ENCODE data around the gene SEMA4A. TPM values are rescaled to one million over a fixed set of nuclear protein-coding genes. Genes with fewer than 3 reads are reported as not detected.
A peak's percentile ranks its signal among the peaks of the same experiment; 100 is the strongest.

The SEMA4A gene
- total and polyA plus RNA-seq, 2 of the 8 experiments (the other 6 are each of a cell fraction or from before 2014, with no cell fraction given) = 7.3 to 10.6 TPM

DNA sequence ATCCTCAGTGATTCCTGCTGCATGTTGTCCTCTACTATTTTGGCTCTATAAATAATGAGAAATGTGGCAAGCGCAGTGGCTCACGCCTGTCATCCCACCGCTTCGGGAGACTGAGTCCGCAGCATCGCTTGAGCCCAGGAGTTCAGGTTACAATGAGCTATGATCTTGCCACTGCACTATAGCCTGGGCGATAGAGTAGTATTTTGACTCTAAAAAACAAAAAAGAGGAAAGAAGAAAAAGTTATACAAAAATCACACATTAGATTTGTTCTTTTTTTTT lies 39.8 kb downstream of the SEMA4A start:
- ChIA-PET CTCF (ENCODE audit: partially characterized antibody) (interaction anchor here (1.1 to 5.1 kb wide), 8 partner anchors 18 to 96 kb away, joined by 3 to 27 read pairs (median 7); partner anchors contain the start of gene PMF1), POLR2A (ENCODE audit: partially characterized antibody) (interaction anchor here (0.8 to 4.1 kb wide), 16 partner anchors 9 to 249 kb away, joined by 3 to 27 read pairs (median 4); partner anchors contain the start of gene PMF1)

More for the DNA sequence above, 39.8 kb downstream of the SEMA4A start:
- Histone ChIP-seq H4K20me1 (replicated peaks in 1 of 2; ENCODE audit: control insufficient read depth in 1 of 2, insufficient read depth in 2 of 2, low read length in 2 of 2) (peaks cover 0 to 7% of the 10 kb centered on the region in 2 experiments), H3K4me3 (ENCODE audit: extremely low read depth in 1 of 4, insufficient read depth in 2 of 4, low read depth in 3 of 4, low read length in 4 of 4) (peak overlapping the region in 2 of 4 experiments; percentile 17 to 96; a peak in 4 of 8 replicates), H3K18ac (ENCODE audit: extremely low read depth, low read length) (no peak overlapping the region), H3K56ac (replicated peaks; ENCODE audit: insufficient read length, low read depth, low read length) (no peak overlapping the region), H3K4me2 (ENCODE audit: insufficient read depth in 1 of 2, low read depth in 2 of 2, low read length in 2 of 2) (peak overlapping the region; percentile 55 to 77), H4K8ac (ENCODE audit: extremely low read depth, insufficient read depth, low read length) (no peak overlapping the region), H3K4me1 (replicated peaks in 1 of 4; ENCODE audit: control insufficient read depth in 3 of 4, insufficient read depth in 4 of 4, low read length in 3 of 4) (peaks cover 2 to 16% (median 4%) of the 10 kb centered on the region in 4 experiments; a peak in 5 of 7 replicates), H2BK20ac (ENCODE audit: low read length) (no peak overlapping the region), H2AK5ac (ENCODE audit: low read depth, low read length) (peak overlapping the region; percentile 11; the same call in 1 of the 2 replicates), H2BK15ac (ENCODE audit: low read length) (no peak overlapping the region), H4K5ac (ENCODE audit: insufficient read length, low read depth, low read length) (peak overlapping the region; percentile 81), H3K79me1 (ENCODE audit: low read depth, low read length) (peaks cover 17% of the 10 kb centered on the region), H2BK5ac (ENCODE audit: low read depth, low read length) (peak overlapping the region; percentile 90), H2AFZ (ENCODE audit: low read length) (no peak overlapping the region), H3K23me2 (ENCODE audit: low read depth, low read length) (peaks cover 6% of the 10 kb centered on the region; the same call in 1 of the 2 replicates), H3K27ac (ENCODE audit: low read depth, low read length) (peak overlapping the region; percentile 73; the same call in 1 of the 2 replicates), H3K23ac (ENCODE audit: insufficient read length) (no peak overlapping the region), H3K27me3 (replicated peaks in 1 of 4; ENCODE audit: control insufficient read depth in 3 of 4, extremely low read depth in 1 of 4, insufficient read depth in 3 of 4, low read length in 3 of 4) (no peaks in the 10 kb centered on the region), H3K9ac (replicated peaks in 1 of 4; ENCODE audit: extremely low read depth in 1 of 4, low read depth in 3 of 4, low read length in 3 of 4) (0 out of 7 replicates have a peak overlapping the region, but pooled peaks of 1 of the 4 experiments have one; percentile 0), H3K4ac (replicated peaks; ENCODE audit: insufficient read length, low read depth, low read length) (peak overlapping the region; percentile 36), H4K91ac (replicated peaks; ENCODE audit: insufficient read length, low read length) (peak overlapping the region; percentile 75), H3K9me3 (ENCODE audit: insufficient read depth in 2 of 2, low read depth in 1 of 2, low read length in 1 of 2) (peaks cover 8 to 11% of the 10 kb centered on the region in 2 experiments), H3K79me2 (ENCODE audit: control insufficient read depth in 1 of 2, insufficient read depth in 2 of 2, low read length in 2 of 2) (peaks cover 16 to 37% of the 10 kb centered on the region in 2 experiments), H2BK120ac (replicated peaks; ENCODE audit: low read depth, low read length) (peak overlapping the region; percentile 96), H3K36me3 (ENCODE audit: control insufficient read depth in 2 of 4, insufficient read depth in 4 of 4, low read length in 3 of 4) (peaks cover 0 to 8% (median 4%) of the 10 kb centered on the region in 4 experiments; a peak in 4 of 8 replicates), H3K14ac (ENCODE audit: insufficient read length) (no peak overlapping the region), H2BK12ac (ENCODE audit: low read depth, low read length) (no peak overlapping the region; the same call in 1 of the 2 replicates)
- FAIRE-seq = no peak
- DNase-seq (ENCODE audit: low read depth in 1 of 2, low spot score in 2 of 2) = no peak
- TF ChIP-seq, protein P1, sequence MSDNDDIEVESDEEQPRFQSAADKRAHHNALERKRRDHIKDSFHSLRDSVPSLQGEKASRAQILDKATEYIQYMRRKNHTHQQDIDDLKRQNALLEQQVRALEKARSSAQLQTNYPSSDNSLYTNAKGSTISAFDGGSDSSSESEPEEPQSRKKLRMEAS (IDR thresholded peaks at IDR 0.05) = no peak
- TF ChIP-seq, protein P2, sequence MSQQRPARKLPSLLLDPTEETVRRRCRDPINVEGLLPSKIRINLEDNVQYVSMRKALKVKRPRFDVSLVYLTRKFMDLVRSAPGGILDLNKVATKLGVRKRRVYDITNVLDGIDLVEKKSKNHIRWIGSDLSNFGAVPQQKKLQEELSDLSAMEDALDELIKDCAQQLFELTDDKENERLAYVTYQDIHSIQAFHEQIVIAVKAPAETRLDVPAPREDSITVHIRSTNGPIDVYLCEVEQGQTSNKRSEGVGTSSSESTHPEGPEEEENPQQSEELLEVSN (IDR thresholded peaks at IDR 0.05) = no peak
- no peak for TF ChIP-seq CHD2 (IDR thresholded peaks at IDR 0.05; ENCODE audit: low read length)
- TF ChIP-seq CHD1 (IDR thresholded peaks at IDR 0.05; ENCODE audit: low read depth, low read length) = no peak
- no peak for TF ChIP-seq JUND (IDR thresholded peaks at IDR 0.05; ENCODE audit: low read length)
- no peak for TF ChIP-seq SAP30 (IDR thresholded peaks at IDR 0.05; ENCODE audit: insufficient read depth, insufficient replicate concordance, low read length)
- TF ChIP-seq CBX8 (IDR thresholded peaks at IDR 0.05; ENCODE audit: borderline replicate concordance, low read depth, low read length) = no peak
- TF ChIP-seq POLR2AphosphoS5 (IDR thresholded peaks at IDR 0.05; ENCODE audit: low read depth, low read length) = no peak
- no peak for TF ChIP-seq POU5F1 (IDR thresholded peaks at IDR 0.05; ENCODE audit: low read depth, low read length)
- no peak for TF ChIP-seq TAF7 (optimal IDR thresholded peaks at IDR 0.05; ENCODE audit: borderline replicate concordance, low read depth, low read length)
- TF ChIP-seq CREB1 (IDR thresholded peaks at IDR 0.05) = no peak
- WGBS, 2 experiments (ENCODE audit: extremely low coverage in 1 of 2, insufficient coverage in 1 of 2, insufficient read length in 1 of 2, insufficient replicate concordance in 2 of 2, low coverage in 1 of 2, low lambda C conversion rate in 2 of 2, missing lambda C conversion rate in 1 of 2) = 83% methylated on average over 7 of the region's 7 CpGs; no CpG with 5 or more reads in 1 of the 2 experiments
